Activated T-cell treated with anti-CD3 and anti-CD28 coated beads, Interleukin-2, amount 50 U/mL, for 1 hour (primary cell): Measurements from ENCODE around the gene TPSD1.

Source experiments
- DNase-seq: peaks from one replicate; pipeline ENCODE4 v3.0.0-alpha.2; 2020

TPSD1 gene

DNA sequence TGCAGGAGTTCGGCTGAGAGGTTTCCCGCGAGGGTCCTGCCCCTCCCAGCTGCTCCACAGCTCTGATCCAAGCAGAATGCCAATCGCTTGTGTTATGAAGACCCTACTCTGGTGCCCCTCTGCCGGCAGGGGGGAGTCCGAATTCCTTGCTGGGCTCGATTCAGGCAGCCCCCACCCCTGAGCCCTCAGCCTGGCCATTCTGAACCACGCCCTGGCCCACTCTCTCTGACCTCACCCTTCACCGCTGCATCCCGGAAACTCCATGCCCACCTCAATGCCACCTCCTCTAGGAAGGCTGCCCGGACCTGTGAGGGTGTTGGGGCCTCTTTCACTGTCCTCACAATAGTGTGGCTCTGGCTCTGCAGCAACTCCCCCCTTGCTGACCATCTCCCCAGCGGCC lies 45.7 kb downstream of the TPSD1 start:
- DNase-seq, result no peak

DNA sequence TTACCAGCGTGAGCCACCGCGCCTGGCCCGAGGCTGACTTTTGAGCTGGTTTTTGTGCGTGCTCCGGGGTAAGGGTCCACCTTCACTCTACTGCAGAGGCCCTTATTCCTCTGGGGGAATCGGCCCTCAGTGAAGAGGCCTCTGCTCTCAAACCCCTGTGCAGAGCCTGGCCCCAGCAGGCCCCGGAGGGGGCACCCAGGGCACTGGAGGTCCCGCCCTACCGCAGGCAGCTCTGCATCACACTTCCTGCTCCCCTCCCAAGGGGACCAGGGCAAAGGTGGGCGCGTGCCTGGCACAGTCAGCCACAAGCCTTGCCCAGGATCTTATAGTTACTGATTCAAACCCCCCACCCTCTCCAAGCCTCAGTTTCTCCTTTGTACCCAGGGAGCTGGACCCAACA lies 50.0 kb downstream of the TPSD1 start:
- no peak for DNase-seq

- no peak for DNase-seq
These were observed 50.5 kb downstream of the TPSD1 start for GRCh38 chr16:1306334-1306733.

DNA sequence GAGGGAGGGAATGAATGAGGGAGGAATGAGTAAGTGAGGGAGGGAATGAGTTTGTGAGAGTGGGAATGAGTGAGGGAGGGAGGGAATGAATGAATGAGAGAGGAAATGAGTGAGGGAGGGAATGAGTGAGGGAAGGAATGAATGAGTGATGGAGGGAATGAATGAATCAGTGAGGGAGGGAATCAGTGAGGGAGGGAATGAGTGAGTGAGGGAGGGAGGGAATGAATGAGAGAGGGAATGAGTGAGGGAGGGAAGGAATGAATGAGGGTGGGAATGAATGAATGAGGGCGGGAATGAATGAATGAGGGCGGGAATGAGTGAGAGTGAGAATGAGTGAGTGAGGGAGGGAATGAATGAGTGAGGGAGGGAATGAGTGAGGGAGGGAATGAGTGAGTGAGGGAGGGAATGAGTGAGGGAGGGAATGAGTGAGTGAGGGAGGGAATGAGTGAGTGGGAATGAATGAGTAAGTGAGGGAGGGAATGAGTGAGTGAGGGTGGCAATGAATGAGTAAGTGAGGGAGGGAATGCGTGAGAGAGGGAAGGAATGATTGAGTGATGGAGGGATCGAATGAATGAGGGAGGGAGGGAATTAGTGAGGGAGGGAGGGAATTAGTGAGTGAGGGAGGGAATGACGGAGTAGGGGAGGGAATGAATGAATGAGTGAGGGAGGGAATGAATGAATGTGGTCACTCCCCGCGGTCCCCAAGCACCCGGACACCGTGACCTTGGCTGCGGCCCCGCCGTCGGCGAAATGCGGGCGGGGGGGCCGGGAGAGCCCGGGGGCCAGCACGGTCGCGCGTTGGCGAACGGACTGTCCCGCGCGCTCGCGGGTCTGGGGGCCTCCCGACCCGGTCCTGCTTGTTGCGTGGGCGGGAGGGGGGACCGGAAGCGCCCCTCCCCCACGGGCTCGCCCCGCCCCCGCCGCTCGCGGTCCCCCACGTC lies 52.4 kb downstream of the TPSD1 start:
- DNase-seq, result no peak
